ENCODE data around the gene CCDC3.

DNA sequence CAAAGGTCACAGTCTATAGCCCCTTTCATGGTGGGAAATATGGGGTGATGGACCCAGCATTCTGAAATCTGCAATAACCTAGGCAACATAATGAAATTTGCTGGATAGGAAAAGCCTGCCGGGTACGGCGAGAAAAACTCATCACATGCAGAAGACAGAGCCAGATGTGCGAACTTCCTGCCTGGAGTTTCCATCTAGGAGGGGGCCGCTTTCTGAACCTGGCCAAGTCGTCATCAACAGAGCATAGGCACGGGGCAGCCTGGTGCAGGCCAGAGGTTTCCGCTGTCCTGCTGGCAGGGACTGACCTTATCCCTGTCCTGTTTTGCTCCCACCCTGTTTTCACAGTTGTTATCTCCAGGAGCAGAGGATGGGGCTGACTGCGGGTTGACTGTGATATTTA is 27.4 kb downstream of the CCDC3 start:
- TF ChIP-seq TAF1 (IDR thresholded peaks at IDR 0.05; ENCODE audit: borderline replicate concordance, low read depth, low read length) (no peak), POLR2AphosphoS5 (IDR thresholded peaks at IDR 0.05; ENCODE audit: low read depth, low read length) (no peak)

All from GM12892 (cell line).